Neutrophil (primary cell): ENCODE results near the gene KLHL3.

Experiments used
- H3K27ac ChIP-seq: fragments of 200-600 bp; sonication (generic); 2 replicates; pipeline ENCODE4 v1.5.1; 2016; ENCODE audit warnings: mild to moderate bottlenecking, moderate library complexity
- H3K27me3 ChIP-seq: fragments of 200-600 bp; sonication (generic); 2 replicates; pipeline ENCODE4 v1.6.0; 2016; ENCODE audit warnings: mild to moderate bottlenecking
- H3K36me3 ChIP-seq: fragments of 200-600 bp; sonication (generic); 2 replicates; pipeline ENCODE4 v1.5.1; 2017
- H3K4me1 ChIP-seq, 2 experiments: fragments of 200-600 bp in 1 of 2; sonication (generic) in 1 of 2; 1 replicate in 1 of 2; 2 replicates in 1 of 2; pipeline versions ENCODE4 v1.5.1 to v1.6.1; 2013 to 2016; ENCODE audit warnings: low read depth in 1 of 2, low read length in 1 of 2, mild to moderate bottlenecking in 1 of 2, moderate library complexity in 1 of 2; ENCODE audit not compliant: control insufficient read depth in 1 of 2, insufficient read depth in 1 of 2
- H3K4me3 ChIP-seq, 2 experiments: fragments of 200-600 bp in 1 of 2; sonication (generic) in 1 of 2; 1 replicate in 1 of 2; 2 replicates in 1 of 2; pipeline ENCODE4 v1.5.1; 2013 to 2016; ENCODE audit warnings: low read depth in 1 of 2, low read length in 1 of 2, mild to moderate bottlenecking in 1 of 2, moderate library complexity in 1 of 2
- H3K9me3 ChIP-seq: fragments of 200-600 bp; sonication (generic); 2 replicates; pipeline ENCODE4 v1.5.1; 2016
- TF ChIP-seq, protein P1 (sequence below): fragments of 200-600 bp; sonication (generic); IDR thresholded peaks from 2 replicates; pipeline ENCODE4 v1.5.1; 2016; ENCODE audit warnings: antibody characterized with exemption

Gene KLHL3

DNA sequence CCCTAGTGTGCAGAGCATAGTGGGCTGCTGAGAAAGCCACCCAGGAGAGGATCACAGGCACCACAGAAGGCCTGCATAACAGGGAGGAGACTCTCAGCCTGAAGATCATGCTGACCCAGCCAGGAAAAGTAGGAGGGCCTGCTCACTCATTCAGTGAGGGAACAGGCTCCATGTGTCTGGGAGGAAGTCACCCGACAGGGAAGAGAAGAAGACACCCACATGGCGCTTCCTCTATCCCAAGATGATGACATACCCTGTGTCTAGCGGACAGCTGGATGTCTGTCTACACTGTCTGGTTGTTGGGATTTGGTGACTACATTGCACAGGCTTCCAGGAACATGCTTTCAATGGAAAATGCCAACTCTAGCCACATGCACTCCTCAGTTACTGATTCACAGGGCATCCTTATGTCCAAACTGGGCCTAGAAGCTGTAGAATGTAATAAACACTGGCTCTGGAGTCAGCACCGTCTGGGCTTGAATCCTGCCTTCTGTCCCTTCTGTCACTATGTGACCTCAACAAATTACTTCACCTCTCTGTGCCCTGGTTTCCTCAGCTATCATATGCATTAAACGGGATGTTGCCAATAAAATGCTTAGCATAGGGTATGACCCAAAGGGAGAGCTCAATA lies 47.6 kb downstream of the KLHL3 start:
- H3K27ac ChIP-seq, result no peak overlapping the region
- no peaks in the 10 kb centered on the region for H3K4me1 ChIP-seq
- TF ChIP-seq, protein P1, sequence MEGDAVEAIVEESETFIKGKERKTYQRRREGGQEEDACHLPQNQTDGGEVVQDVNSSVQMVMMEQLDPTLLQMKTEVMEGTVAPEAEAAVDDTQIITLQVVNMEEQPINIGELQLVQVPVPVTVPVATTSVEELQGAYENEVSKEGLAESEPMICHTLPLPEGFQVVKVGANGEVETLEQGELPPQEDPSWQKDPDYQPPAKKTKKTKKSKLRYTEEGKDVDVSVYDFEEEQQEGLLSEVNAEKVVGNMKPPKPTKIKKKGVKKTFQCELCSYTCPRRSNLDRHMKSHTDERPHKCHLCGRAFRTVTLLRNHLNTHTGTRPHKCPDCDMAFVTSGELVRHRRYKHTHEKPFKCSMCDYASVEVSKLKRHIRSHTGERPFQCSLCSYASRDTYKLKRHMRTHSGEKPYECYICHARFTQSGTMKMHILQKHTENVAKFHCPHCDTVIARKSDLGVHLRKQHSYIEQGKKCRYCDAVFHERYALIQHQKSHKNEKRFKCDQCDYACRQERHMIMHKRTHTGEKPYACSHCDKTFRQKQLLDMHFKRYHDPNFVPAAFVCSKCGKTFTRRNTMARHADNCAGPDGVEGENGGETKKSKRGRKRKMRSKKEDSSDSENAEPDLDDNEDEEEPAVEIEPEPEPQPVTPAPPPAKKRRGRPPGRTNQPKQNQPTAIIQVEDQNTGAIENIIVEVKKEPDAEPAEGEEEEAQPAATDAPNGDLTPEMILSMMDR, result no peak
- no peaks in the 10 kb centered on the region for H3K9me3 ChIP-seq
- no peaks in the 10 kb centered on the region for H3K27me3 ChIP-seq
- H3K4me3 ChIP-seq, result no peak overlapping the region
- H3K36me3 ChIP-seq, result no peaks in the 10 kb centered on the region

DNA sequence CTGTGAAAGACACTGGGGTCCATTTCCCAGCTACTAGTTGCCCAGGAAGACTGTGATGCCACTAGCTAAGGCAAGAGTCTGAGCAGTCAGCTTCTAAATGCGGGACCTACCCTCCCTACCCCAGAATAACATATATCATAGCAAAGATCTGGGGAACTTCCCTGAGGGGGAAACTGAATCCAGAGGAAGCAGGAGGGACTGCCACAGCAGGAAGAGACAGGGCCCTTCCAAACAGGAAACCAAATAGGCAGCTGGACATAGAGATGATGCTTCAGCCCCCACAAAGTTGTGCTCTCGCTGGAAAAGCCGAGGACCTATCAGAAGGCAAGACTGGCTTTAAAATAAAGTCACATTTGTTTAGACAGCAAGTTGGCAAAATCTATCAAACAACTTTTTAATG lies 51.1 kb downstream of the KLHL3 start:
- TF ChIP-seq, protein P1, result no peak
- Histone ChIP-seq H3K4me3 (no peak overlapping the region), H3K9me3 (no peaks in the 10 kb centered on the region), H3K36me3 (no peaks in the 10 kb centered on the region), H3K27ac (no peak overlapping the region), H3K4me1 (no peaks in the 10 kb centered on the region), H3K27me3 (no peaks in the 10 kb centered on the region)

DNA sequence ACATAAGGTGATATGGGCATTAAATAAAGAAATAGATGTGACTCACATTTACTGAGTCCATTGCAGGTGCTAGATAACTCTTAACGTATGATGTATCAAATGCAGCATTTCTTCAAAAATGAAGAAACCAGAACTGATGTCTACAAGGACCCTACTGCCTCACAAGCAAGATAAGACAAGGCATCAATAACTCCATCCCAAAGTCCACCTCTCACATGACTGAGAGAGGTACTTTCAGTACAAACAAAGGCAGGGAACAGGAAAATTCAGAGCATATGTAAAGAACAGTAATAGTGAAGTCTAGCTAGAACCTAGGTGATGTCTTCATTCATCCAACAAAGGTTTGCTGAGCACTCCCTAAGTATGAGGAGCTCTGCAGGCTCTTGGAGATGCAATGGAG lies 54.7 kb downstream of the KLHL3 start:
- Histone ChIP-seq H3K4me1 (no peaks in the 10 kb centered on the region), H3K27ac (no peak overlapping the region), H3K27me3 (no peaks in the 10 kb centered on the region), H3K36me3 (no peaks in the 10 kb centered on the region), H3K9me3 (no peaks in the 10 kb centered on the region), H3K4me3 (no peak overlapping the region)
- TF ChIP-seq, protein P1, result no peak

DNA sequence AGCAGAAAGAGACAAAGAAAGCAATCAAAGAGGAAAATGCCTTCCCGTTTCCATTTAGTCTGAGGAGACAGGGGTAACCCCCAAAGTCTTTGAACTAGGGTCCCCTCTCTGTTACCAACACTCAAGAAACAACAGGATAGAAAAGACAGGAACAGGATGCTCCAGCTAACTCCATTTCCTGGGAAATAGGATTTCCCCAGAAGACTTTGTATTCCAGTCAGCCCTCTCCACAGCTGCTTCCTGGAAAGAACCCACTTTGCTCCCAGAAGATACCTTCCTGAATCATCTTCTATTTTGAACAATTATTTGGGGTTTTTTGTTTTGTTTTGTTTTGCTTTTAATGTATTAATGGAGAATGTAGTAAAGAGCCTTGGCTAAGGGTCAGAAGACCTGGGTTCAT lies 56.0 kb downstream of the KLHL3 start:
- TF ChIP-seq, protein P1, result no peak
- no peak overlapping the region for H3K27ac ChIP-seq
- no peak overlapping the region for H3K4me3 ChIP-seq
- no peaks in the 10 kb centered on the region for H3K36me3 ChIP-seq
- no peaks in the 10 kb centered on the region for H3K27me3 ChIP-seq
- H3K9me3 ChIP-seq, result no peaks in the 10 kb centered on the region
- H3K4me1 ChIP-seq, result no peaks in the 10 kb centered on the region

DNA sequence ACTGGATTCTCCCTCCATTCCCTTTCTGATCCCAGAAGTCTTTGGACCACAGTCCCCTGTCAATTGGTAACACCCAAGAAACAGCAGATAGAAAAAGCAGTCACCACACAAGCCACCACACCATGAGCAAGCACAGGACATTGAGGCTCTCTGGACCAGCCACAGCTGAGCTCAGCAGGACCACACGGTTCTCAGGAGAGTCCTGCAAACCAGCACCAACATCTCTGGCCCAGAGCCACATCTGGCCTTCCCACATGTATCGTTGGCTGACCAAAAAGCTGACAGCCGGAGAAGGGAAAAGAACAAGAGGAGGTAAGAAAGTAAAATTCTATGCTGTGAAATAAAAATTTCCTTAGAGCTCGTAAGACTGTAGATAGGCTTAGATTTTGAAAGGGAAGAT lies 56.7 kb downstream of the KLHL3 start:
- no peaks in the 10 kb centered on the region for H3K4me1 ChIP-seq
- no peak overlapping the region for H3K27ac ChIP-seq
- TF ChIP-seq, protein P1, result no peak

More for the DNA sequence above, 56.7 kb downstream of the KLHL3 start:
- H3K36me3 ChIP-seq, result no peaks in the 10 kb centered on the region
- H3K9me3 ChIP-seq, result no peaks in the 10 kb centered on the region
- H3K27me3 ChIP-seq, result no peaks in the 10 kb centered on the region
- H3K4me3 ChIP-seq, result no peak overlapping the region
